K562 (cell line): ENCODE results near the gene ECHDC3. TPM values are rescaled to one million over a fixed set of nuclear protein-coding genes. Genes with fewer than 3 reads are reported as not detected.

Source experiments
- ATAC-seq: fragments of 200-7000 bp; cut with Tn5 transposase; 3 replicates; pipeline ENCODE4 v1.9.1; 2020; ENCODE audit warnings: moderate library complexity
- BruUV-seq: library from RNA; stranded (reverse); fragments of 400-500 nt; replicated peaks from 2 replicates; lab custom pipeline; 2021; lab: Mats Ljungman, UMichigan
- CTCF ChIA-PET: fragments of 300-600 bp; formaldehyde crosslinking; extraction: SDS; loops from one replicate; lab custom pipeline; 2021; ENCODE audit warnings: low intra/inter-chr PET ratio; lab: Yijun Ruan, JAX
- POLR2A ChIA-PET: fragments of 300-600, 350-650 bp; sonication (Branson Sonifier 250); formaldehyde crosslinking; extraction: SDS; loops from one replicate; lab custom pipeline; 2021; ENCODE audit warnings: antibody characterized with exemption, inconsistent platforms; lab: Yijun Ruan, JAX
- DNase-seq, 4 experiments: peaks; one replicate each; pipeline versions ENCODE4 v3.0.0 to v3.0.0-alpha.2; 2011 to 2018; ENCODE audit warnings: low spot score in 3 of 4, mixed read lengths in 3 of 4; ENCODE audit errors: extremely low read depth in 1 of 4
- FAIRE-seq: peaks from 2 replicates; lab custom pipeline; 2011; peaks lifted over from hg19 to GRCh38; lab: Jason Lieb, UNC
- H2AFZ ChIP-seq: 2 replicates; pipeline ENCODE4 v1.6.0; 2011; ENCODE audit warnings: low read depth, low read length, control low read depth, inconsistent platforms
- H3K27ac ChIP-seq: fragments of 200-600 bp; 3 replicates; pipeline ENCODE4 v1.8.0; 2011; ENCODE audit warnings: low read depth, mild to moderate bottlenecking, control low read depth, inconsistent platforms, low read length, moderate library complexity, mixed read lengths; ENCODE audit errors: extremely low read depth
- H3K27me3 ChIP-seq, 2 experiments: fragments of 300-600 bp in 1 of 2; 2 replicates in 1 of 2; 3 replicates in 1 of 2; pipeline versions ENCODE4 v1.6.0 to v1.8.0; 2011; ENCODE audit warnings: inconsistent platforms in 2 of 2, low read length in 2 of 2, mild to moderate bottlenecking in 1 of 2, mixed read lengths in 1 of 2, moderate library complexity in 1 of 2; ENCODE audit not compliant: control insufficient read depth in 2 of 2, insufficient read depth in 2 of 2
- H3K36me3 ChIP-seq: fragments of 300-600 bp; 3 replicates; pipeline ENCODE4 v1.8.0; 2011; ENCODE audit warnings: mild to moderate bottlenecking, low read length, inconsistent platforms; ENCODE audit not compliant: control insufficient read depth, insufficient read depth
- H3K4me1 ChIP-seq, 2 experiments: fragments of 200-600 bp in 1 of 2; replicated peaks in 1 of 2; 2 replicates in 1 of 2; 3 replicates in 1 of 2; pipeline versions ENCODE4 v1.5.1 to v1.8.0; 2011; ENCODE audit warnings: inconsistent platforms in 2 of 2, low read length in 2 of 2, mild to moderate bottlenecking in 1 of 2, mixed read lengths in 1 of 2, moderate library complexity in 1 of 2; ENCODE audit not compliant: control insufficient read depth in 2 of 2, insufficient read depth in 2 of 2
- H3K4me2 ChIP-seq: 2 replicates; pipeline ENCODE4 v1.6.1; 2011; ENCODE audit warnings: low read length, control low read depth, inconsistent platforms, mixed read lengths; ENCODE audit not compliant: insufficient read depth
- H3K4me3 ChIP-seq: fragments of 200-600 bp; sonication (generic), shearing (Covaris generic); 2 replicates; pipeline ENCODE4 v1.5.1; 2016; ENCODE audit warnings: control low read depth, inconsistent platforms
- H3K79me2 ChIP-seq: fragments of 200-600 bp; 3 replicates; pipeline ENCODE4 v1.8.0; 2011; ENCODE audit warnings: low read length, inconsistent platforms; ENCODE audit not compliant: control insufficient read depth, insufficient read depth
- H3K9ac ChIP-seq, 2 experiments: 2 replicates each; pipeline versions ENCODE4 v1.6.0 to v1.6.1; 2011; ENCODE audit warnings: low read depth in 2 of 2, low read length in 2 of 2, control low read depth in 1 of 2, inconsistent platforms in 1 of 2, mild to moderate bottlenecking in 1 of 2, mixed read lengths in 1 of 2; ENCODE audit not compliant: insufficient read depth in 1 of 2
- H3K9me1 ChIP-seq: one replicate; pipeline ENCODE4 v1.6.0; 2011; ENCODE audit warnings: inconsistent platforms, mild to moderate bottlenecking, low read length, moderate library complexity; ENCODE audit not compliant: control insufficient read depth, insufficient read depth
- H3K9me3 ChIP-seq: replicated peaks from 2 replicates; pipeline ENCODE4 v1.5.1; 2011; ENCODE audit warnings: low read depth, low read length, inconsistent platforms; ENCODE audit not compliant: control insufficient read depth, insufficient read depth
- H4K20me1 ChIP-seq: replicated peaks from 2 replicates; pipeline ENCODE4 v1.6.1; 2011; ENCODE audit warnings: low read length, inconsistent platforms, mixed read lengths; ENCODE audit not compliant: control insufficient read depth, insufficient read depth
- GTF2F1 ChIP-seq: IDR thresholded peaks from 2 replicates; pipeline ENCODE4 v1.6.1; 2011; ENCODE audit warnings: low read depth, low read length, improper control_type of control experiment
- HBP1 ChIP-seq: fragments of 450-650 bp; formaldehyde crosslinking; IDR thresholded peaks from 2 replicates; pipeline ENCODE4 v1.4.0; 2022; ENCODE audit warnings: missing genetic modification characterization
- HIVEP1 ChIP-seq: fragments of 250-450 bp; sonication (Bioruptor Pico); IDR thresholded peaks from 2 replicates; pipeline ENCODE4 v1.4.0; 2020; ENCODE audit warnings: mild to moderate bottlenecking
- JUND ChIP-seq, 2 experiments: IDR thresholded peaks; 2 replicates in 1 of 2; 3 replicates in 1 of 2; pipeline ENCODE4 v1.6.1; 2011; ENCODE audit warnings: borderline replicate concordance in 2 of 2, low read depth in 2 of 2, low read length in 2 of 2, improper control_type of control experiment in 1 of 2, missing biosample characterization in 1 of 2, missing genetic modification characterization in 1 of 2, missing genetic modification reagents in 1 of 2
- KAT8 ChIP-seq: fragments of 450-650 bp; IDR thresholded peaks from 2 replicates; pipeline ENCODE4 v1.6.1; 2016; ENCODE audit warnings: low read depth, mild to moderate bottlenecking
- TARDBP ChIP-seq: fragments of 450-650 bp; IDR thresholded peaks from 2 replicates; pipeline ENCODE4 v1.6.1; 2016
- TFAM ChIP-seq: fragments of 250-450 bp; sonication (Bioruptor Pico); conservative IDR thresholded peaks from 2 replicates; pipeline ENCODE4 v1.5.0; 2021; ENCODE audit warnings: mild to moderate bottlenecking, moderate library complexity
- ZKSCAN8 ChIP-seq: fragments of 200-800 bp; sonication (Bioruptor generic); IDR thresholded peaks from 2 replicates; pipeline ENCODE4 v1.6.1; 2016; ENCODE audit warnings: missing genetic modification characterization, missing compliant biosample characterization
- ZNF780A ChIP-seq: fragments of 250-450 bp; sonication (Bioruptor Pico); IDR thresholded peaks from 2 replicates; pipeline ENCODE4 v1.5.0; 2021; ENCODE audit warnings: mild to moderate bottlenecking
- WGBS: fragments of 100-300 bp; shearing (Covaris generic); methylation state at CpG from one replicate; pipeline ENCODE4 v1.1.6; 2016; ENCODE audit warnings: low coverage, mixed read lengths; ENCODE audit not compliant: insufficient coverage; ENCODE audit errors: missing lambda C conversion rate; 5-methylcytosine and 5-hydroxymethylcytosine counted together
- in situ Hi-C: fragments of 300-500 bp; cut with MboI; formaldehyde crosslinking; loops from 4 replicates; pipeline ENCODE4 v1.15.0; 2018; ENCODE audit warnings: inconsistent platforms, mixed read lengths
- intact Hi-C: fragments of 100-400 bp; cut with micrococcal nuclease; formaldehyde crosslinking; loops from 2 replicates; pipeline ENCODE4 v1.14.2; 2022
- polyA plus RNA-seq, 8 experiments: library from polyadenylated mRNA; depleted of rRNA in 4 of 8; stranded (reverse) in 5 of 8; unstranded in 3 of 8; fragments of >200 nt; fragmentation: Nextera tagmentation in 2 of 8; fragmentation: Illumina TruSeq in 1 of 8; extraction: Ambion mirVana in 2 of 8; extraction: Trizol in 1 of 8; gene quantifications; 2 replicates each; pipeline versions ENCODE4 v1.2.1 to v1.2.3, GENCODE V29; 2011 to 2014; ENCODE audit warnings: inconsistent platforms in 1 of 8, missing spikeins in 1 of 8
- total RNA-seq, 7 experiments: library from RNA; depleted of rRNA in 6 of 7; stranded (reverse); fragments of >200 nt in 6 of 7; fragmentation: Illumina TruSeq in 2 of 7; extraction: Trizol in 2 of 7; gene quantifications; 2 replicates each; pipeline versions ENCODE4 v1.2.1 to v1.2.3, GENCODE V29; 2011 to 2021; ENCODE audit warnings: low replicate concordance in 1 of 7
- TF ChIP-seq, protein P1 (sequence below): IDR thresholded peaks from 2 replicates; pipeline ENCODE4 v1.6.1; 2016; ENCODE audit warnings: missing genetic modification characterization, missing compliant biosample characterization
- TF ChIP-seq, protein P2 (sequence below): fragments of 450-650 bp; formaldehyde crosslinking; IDR thresholded peaks from 2 replicates; pipeline ENCODE4 v1.4.0; 2020; ENCODE audit warnings: mild to moderate bottlenecking, moderate library complexity

Gene ECHDC3
- total and polyA plus RNA-seq, 9 of the 15 experiments (the other 6 are each of a cell fraction or from before 2014, with no cell fraction given), result 0.53 to 21.9 (median 15.7) TPM

GRCh38 chr10:11782793-11783557 lies 40.8 kb downstream of the ECHDC3 start (continued):
- TF ChIP-seq, protein P1, sequence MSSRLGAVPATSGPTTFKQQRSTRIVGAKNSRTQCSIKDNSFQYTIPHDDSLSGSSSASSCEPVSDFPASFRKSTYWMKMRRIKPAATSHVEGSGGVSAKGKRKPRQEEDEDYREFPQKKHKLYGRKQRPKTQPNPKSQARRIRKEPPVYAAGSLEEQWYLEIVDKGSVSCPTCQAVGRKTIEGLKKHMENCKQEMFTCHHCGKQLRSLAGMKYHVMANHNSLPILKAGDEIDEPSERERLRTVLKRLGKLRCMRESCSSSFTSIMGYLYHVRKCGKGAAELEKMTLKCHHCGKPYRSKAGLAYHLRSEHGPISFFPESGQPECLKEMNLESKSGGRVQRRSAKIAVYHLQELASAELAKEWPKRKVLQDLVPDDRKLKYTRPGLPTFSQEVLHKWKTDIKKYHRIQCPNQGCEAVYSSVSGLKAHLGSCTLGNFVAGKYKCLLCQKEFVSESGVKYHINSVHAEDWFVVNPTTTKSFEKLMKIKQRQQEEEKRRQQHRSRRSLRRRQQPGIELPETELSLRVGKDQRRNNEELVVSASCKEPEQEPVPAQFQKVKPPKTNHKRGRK (tag), result no peak
- TF ChIP-seq JUND (IDR thresholded peaks at IDR 0.05; ENCODE audit: borderline replicate concordance, low read depth, low read length) (peak; percentile 15; the same call in 1 of the 2 replicates), JUND (tag; IDR thresholded peaks at IDR 0.05; ENCODE audit: borderline replicate concordance, low read depth, low read length) (no peak), GTF2F1 (no peak)
- TF ChIP-seq, protein P2, sequence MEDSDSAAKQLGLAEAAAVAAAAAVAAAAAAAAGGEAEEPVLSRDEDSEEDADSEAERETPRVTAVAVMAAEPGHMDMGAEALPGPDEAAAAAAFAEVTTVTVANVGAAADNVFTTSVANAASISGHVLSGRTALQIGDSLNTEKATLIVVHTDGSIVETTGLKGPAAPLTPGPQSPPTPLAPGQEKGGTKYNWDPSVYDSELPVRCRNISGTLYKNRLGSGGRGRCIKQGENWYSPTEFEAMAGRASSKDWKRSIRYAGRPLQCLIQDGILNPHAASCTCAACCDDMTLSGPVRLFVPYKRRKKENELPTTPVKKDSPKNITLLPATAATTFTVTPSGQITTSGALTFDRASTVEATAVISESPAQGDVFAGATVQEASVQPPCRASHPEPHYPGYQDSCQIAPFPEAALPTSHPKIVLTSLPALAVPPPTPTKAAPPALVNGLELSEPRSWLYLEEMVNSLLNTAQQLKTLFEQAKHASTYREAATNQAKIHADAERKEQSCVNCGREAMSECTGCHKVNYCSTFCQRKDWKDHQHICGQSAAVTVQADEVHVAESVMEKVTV (CRISPR knock-in tag), result peak; percentile 44; the same call in 1 of the 2 replicates

DNA sequence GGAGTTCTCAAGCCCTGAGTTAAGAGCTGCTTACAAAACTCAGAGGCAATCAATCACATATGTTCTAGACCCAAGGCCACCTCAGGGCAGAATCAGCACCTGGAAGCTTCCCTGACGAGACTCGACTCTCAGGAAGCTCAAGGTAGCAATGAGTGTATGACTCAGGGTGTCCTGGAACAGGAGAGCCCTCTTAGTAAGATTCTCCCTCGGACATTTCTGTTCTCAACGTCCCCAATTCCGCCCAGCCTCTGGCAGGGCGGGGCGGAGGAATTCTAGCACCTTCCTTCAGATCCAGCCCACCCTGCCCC lies 41.3 kb downstream of the ECHDC3 start:
- BruUV-seq, result no TSS peak
- Histone ChIP-seq H3K36me3 (no peaks in the 10 kb centered on the region), H3K79me2 (no peaks in the 10 kb centered on the region), H2AFZ (peak overlapping the region; percentile 51; the same call in 1 of the 2 replicates), H4K20me1 (no peaks in the 10 kb centered on the region), H3K4me3 (no peak overlapping the region), H3K4me1 (peaks cover 4 to 5% of the 10 kb centered on the region in 2 experiments; a peak in 2 of 5 replicates), H3K9me1 (no peaks in the 10 kb centered on the region), H3K4me2 (peak overlapping the region; percentile 15; the same call in 1 of the 2 replicates), H3K9ac (no peak overlapping the region; a peak in 1 of 4 replicates), H3K27me3 (peaks cover 29 to 46% of the 10 kb centered on the region in 2 experiments), H3K27ac (no peak overlapping the region), H3K9me3 (no peaks in the 10 kb centered on the region; the same call in 1 of the 2 replicates)
- ChIA-PET CTCF (interaction anchor here (2.3 kb wide), 1 partner anchor 203 kb away, joined by 7 read pairs; no protein-coding TSS in a partner anchor), POLR2A (interaction anchor here (0.6 to 2.0 kb wide), 3 partner anchors 20 to 415 kb away, joined by 3 to 4 read pairs (median 4); no protein-coding TSS in a partner anchor)
- intact Hi-C loops, result loop anchor here (2.0 kb wide), 1 partner anchor 203 kb away; no protein-coding TSS in a partner anchor
- ATAC-seq (peak; percentile 16; the same call in 1 of the 3 replicates), FAIRE-seq (no peak), DNase-seq (no peak)
- no peak for TF ChIP-seq HIVEP1 (CRISPR knock-in tag)
- no peak for TF ChIP-seq TFAM
- TF ChIP-seq TARDBP, result no peak
- no peak for TF ChIP-seq ZKSCAN8 (CRISPR knock-in tag)
- TF ChIP-seq HBP1 (CRISPR knock-in tag), result no peak
- no peak for TF ChIP-seq KAT8
- TF ChIP-seq ZNF780A (CRISPR knock-in tag), result no peak
- 11% methylated on average over 5 of the region's 7 CpGs for WGBS
- in situ Hi-C loops, result loop anchor here (25.0 kb wide), 1 partner anchor 929 kb away; no protein-coding TSS in a partner anchor
